NCI-H1694 treated with DMSO at 0.1 percent for 48 hours (cell line): ENCODE measurements around the gene PTPRQ.
A peak's percentile ranks its signal among the peaks of the same experiment; 100 is the strongest.

ENCODE experiments used
- DNase-seq: peaks from one replicate; lab custom pipeline; 2025; lab: John Stamatoyannopoulos, UW

PTPRQ gene

DNA sequence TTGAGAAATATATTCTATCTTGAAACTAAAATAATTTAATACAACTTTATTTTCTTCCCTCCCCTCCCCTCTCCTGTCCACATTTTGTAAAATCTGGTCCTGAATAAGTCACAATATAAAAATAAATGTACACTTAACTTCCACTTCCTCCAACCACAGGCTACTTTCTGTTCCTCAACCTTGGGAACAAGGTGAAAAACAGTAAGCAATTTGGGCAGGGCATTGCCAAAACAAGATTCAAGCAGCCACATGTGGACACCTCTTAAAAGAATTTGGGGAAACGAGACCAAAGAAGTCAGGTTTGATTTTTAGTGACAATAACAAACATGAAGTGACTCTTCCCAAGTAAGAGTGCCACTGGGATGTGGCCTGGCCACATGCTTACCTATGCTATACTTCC lies 115.7 kb downstream of the PTPRQ start:
- no peak for DNase-seq

DNA sequence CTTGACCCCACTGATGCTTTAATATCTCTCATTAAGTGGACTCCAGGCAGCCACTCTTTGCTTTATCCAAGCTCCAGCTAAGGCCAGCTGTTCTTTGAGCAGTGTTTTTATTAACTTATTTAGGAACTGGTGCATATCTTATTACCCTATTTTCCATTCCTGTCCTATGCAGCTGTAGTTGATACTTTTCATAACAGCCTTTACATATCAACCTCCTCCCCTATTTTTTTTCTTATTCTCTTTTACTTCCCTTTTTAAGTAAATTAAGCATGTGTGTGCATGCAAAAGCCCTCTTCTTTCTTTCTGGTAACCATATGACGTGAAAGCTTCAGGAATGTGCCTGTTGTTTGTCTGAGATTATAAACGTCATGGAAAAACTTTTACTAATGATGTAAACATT lies 121.2 kb downstream of the PTPRQ start:
- DNase-seq, result peak; percentile 6

GRCh38 chr12:80567401-80567800 lies 123.4 kb downstream of the PTPRQ start:
- no peak for DNase-seq

GRCh38 chr12:80576641-80577418 lies 132.8 kb downstream of the PTPRQ start:
- no peak for DNase-seq

DNA sequence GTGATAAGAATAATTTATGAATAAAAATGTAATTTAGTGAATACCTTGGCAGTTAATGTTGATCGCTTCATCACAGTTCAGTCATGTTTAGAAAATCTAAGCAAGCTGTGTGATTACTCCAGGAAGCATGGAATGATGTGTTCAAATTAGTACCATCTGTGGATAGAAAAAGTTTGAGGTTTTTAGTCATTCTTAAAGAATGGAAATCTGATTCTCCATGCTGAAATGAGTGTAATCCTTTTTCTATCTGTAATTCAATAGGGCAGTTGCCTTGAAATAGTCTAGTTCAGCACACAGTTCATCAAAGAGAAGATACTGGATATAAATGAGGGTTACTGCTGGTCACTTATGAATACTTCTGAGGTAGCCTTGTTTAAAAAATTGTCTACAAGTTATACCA lies 136.2 kb downstream of the PTPRQ start:
- DNase-seq, result no peak

DNA sequence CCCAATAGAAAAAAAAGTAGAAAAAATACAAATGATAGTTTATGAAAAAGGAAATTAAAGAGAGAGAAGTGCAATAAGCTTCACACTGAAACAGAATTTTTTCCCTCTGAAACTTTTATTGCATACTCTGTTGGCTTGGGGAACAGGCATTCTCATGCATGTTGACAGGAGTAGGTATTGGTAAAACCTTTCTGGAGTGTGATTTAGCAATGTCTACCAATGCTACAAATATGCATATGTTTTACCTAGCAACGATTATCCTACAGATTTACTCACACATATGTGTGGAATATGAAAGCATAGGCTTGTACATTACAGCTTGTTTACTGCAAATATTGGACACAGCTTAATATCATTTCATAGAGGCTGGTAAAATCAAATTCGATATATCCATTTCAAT lies 137.7 kb downstream of the PTPRQ start:
- DNase-seq, result no peak

DNA sequence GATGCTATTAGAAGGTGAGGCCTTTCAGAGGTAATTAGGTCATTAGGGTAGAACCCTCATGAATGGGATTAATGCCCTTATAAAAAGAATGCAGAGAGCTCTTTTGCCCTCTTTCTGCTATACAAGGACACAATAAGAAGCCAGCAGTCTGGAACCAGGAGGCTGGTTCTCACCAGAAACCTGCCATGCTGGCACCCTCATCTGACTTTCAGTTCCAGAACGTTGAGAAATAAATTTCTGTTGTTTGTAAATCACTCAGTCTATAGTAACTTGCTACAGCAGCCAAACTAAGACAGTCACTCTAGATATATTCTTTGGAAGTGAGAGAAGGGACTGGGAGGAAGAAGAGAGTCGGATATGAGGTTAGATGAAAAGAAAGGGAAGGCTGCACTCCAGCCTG lies 138.4 kb downstream of the PTPRQ start:
- DNase-seq, result no peak

GRCh38 chr12:80589077-80589476 lies 145.0 kb downstream of the PTPRQ start:
- no peak for DNase-seq

DNA sequence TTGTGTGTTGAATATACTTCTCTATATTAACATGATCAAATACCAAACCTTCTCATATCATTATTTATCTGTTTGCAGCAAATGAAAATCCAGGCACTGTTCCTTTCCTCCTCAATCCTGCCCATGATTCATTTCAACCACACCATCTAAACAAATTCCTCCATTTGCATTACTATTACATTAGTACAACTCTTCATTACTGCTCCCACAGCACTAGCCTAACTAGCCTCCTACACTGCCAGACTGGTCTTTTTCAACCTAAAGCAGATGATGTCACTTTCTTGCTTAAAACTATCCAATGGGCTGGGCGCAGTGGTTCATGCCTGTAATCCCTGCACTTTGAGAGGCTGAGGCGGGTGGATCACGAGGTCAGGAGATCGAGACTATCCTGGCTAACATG lies 146.1 kb downstream of the PTPRQ start:
- no peak for DNase-seq

GRCh38 chr12:80593766-80594165 lies 149.7 kb downstream of the PTPRQ start:
- DNase-seq, result no peak

GRCh38 chr12:80596509-80596908 lies 152.5 kb downstream of the PTPRQ start:
- DNase-seq, result no peak

GRCh38 chr12:80598004-80598606 lies 154.1 kb downstream of the PTPRQ start:
- no peak for DNase-seq

GRCh38 chr12:80602455-80602854 lies 158.4 kb downstream of the PTPRQ start:
- DNase-seq, result no peak

DNA sequence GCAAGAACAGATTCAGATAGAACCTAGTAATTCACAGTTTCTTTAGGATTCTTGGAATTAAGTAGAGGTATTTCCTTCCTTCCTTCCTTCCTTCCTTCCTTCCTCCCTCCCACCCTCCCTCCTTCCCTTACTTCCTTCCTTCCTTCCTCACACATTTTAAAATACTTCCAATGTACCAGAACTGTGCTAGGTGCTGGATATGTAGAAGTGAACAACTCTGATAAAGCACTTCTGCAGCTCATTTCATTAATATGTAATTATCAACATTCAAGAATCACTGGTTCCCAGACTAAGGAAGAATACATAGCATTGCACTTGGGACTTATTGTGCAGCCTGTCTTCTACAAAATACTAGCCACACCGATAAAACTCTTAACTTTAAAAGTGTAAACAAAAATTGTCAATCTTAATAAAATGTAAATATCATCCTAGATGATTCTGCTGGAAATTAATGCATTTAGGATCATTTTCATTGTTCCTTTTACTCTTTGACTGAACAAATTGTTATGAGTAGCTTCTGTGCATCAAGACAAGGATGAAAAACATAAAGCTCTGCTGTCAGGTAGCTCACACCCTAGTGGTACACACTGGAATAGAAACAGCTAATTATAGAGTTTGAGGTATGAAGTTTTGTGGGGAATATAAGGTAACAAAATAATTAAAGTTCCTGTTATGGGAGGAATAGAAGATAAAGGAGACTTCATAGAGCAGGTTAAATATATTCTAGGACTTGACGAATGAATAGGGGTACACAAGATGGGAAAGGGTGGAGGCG lies 163.5 kb downstream of the PTPRQ start:
- no peak for DNase-seq

- no peak for DNase-seq
Observed at GRCh38 chr12:80617733-80618132, 173.7 kb downstream of the PTPRQ start.

- no peak for DNase-seq
Observed at GRCh38 chr12:80620281-80620680, 176.2 kb downstream of the PTPRQ start.

DNA sequence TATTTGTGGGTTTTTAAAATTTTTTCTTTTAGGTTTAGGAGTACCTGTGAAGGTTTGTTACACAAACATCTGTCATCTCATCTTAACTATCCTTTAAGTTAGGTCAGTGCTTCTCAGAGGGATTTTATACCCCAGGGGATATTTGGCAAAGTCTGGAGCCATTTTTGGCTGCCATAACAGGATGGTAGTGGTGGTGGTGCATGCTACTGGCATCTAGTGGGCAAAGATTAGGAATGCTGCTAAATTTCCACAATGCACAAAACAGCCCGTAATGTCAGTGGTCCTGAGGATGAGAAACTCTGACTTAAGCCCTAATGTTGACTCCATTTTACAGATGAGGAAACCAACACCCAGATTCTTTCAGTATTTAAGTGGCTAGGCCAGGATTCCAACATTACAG lies 178.2 kb downstream of the PTPRQ start:
- no peak for DNase-seq

- DNase-seq, result no peak
Observed at GRCh38 chr12:80625051-80625450, 181.0 kb downstream of the PTPRQ start.

- no peak for DNase-seq
Observed at GRCh38 chr12:80625901-80626300, 181.9 kb downstream of the PTPRQ start.

DNA sequence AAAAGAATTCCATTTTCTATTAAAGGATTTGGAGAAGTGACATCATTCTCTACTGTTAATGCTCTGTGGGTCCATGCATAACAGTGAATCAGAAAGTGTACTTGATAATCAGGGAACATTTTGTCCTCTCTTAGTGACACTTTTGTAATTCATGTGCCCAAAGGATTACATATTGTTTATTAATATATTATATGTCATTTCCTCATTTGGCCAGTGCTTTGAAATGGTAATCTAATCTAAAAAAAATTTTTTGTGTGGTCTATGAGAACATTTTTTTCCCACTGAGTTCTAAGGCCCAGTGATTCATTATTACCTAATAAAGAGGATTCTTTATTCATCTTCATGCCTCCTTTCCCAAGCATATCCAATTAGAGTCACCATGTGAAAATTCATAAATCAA lies 183.7 kb downstream of the PTPRQ start:
- no peak for DNase-seq

- DNase-seq, result no peak
Observed at GRCh38 chr12:80632835-80633234, 188.8 kb downstream of the PTPRQ start.

GRCh38 chr12:80634903-80635302 lies 190.9 kb downstream of the PTPRQ start:
- DNase-seq, result no peak

GRCh38 chr12:80636832-80637231 lies 192.8 kb downstream of the PTPRQ start:
- DNase-seq, result no peak
